Endothelial cell of umbilical vein (primary cell): Measurements from ENCODE around the gene NPC1L1. TPM values are rescaled to one million over a fixed set of nuclear protein-coding genes. Genes with fewer than 3 reads are reported as not detected.
"Not testable (repeated sequence)": the region's sequence is repeated elsewhere in the genome, so short reads cannot be mapped to it uniquely, and the experiment has no call there.

ENCODE experiments used
- BruUV-seq: library from RNA; stranded (reverse); fragments of 400-500 nt; replicated peaks from 2 replicates; lab custom pipeline; 2021; lab: Mats Ljungman, UMichigan
- CTCF ChIA-PET: fragments of 300-600, 350-600 bp; sonication (Branson Sonifier 250); formaldehyde crosslinking; loops from one replicate; lab custom pipeline; 2021; ENCODE audit warnings: antibody characterized with exemption, inconsistent platforms; lab: Charles Lee
- POLR2A ChIA-PET: fragments of 300-600, 350-600 bp; sonication (Branson Sonifier 250); formaldehyde crosslinking; loops from one replicate; lab custom pipeline; 2021; ENCODE audit warnings: antibody characterized with exemption, inconsistent platforms; lab: Charles Lee
- DNase-seq: peaks from one replicate; pipeline ENCODE4 v3.0.0-alpha.2; 2011; ENCODE audit warnings: low read depth, low spot score
- FAIRE-seq: peaks from 2 replicates; lab custom pipeline; 2011; peaks lifted over from hg19 to GRCh38; lab: Jason Lieb, UNC
- H2AFZ ChIP-seq: 2 replicates; pipeline ENCODE4 v1.6.0; 2012; ENCODE audit warnings: low read depth, low read length, control low read depth, inconsistent platforms
- H3K27ac ChIP-seq: 2 replicates; pipeline ENCODE4 v1.5.1; 2011; ENCODE audit warnings: low read depth, mild to moderate bottlenecking, control low read depth, low read length, moderate library complexity; ENCODE audit not compliant: insufficient read depth
- H3K27me3 ChIP-seq, 2 experiments: 2 replicates each; pipeline versions ENCODE4 v1.6.0 to v1.6.1; 2011; ENCODE audit warnings: low read length in 2 of 2, mixed read lengths in 1 of 2; ENCODE audit not compliant: control insufficient read depth in 2 of 2, insufficient read depth in 2 of 2
- H3K36me3 ChIP-seq, 2 experiments: 2 replicates in 1 of 2; 3 replicates in 1 of 2; pipeline ENCODE4 v1.5.1; 2011; ENCODE audit warnings: low read length in 2 of 2, mild to moderate bottlenecking in 1 of 2, moderate library complexity in 1 of 2; ENCODE audit not compliant: control insufficient read depth in 2 of 2, insufficient read depth in 2 of 2; ENCODE audit errors: extremely low read depth in 1 of 2
- H3K4me1 ChIP-seq: 3 replicates; pipeline ENCODE4 v1.5.1; 2011; ENCODE audit warnings: mild to moderate bottlenecking, low read length; ENCODE audit not compliant: control insufficient read depth, insufficient read depth; ENCODE audit errors: extremely low read depth
- H3K4me2 ChIP-seq: 2 replicates; pipeline ENCODE4 v1.6.1; 2011; ENCODE audit warnings: low read length, control low read depth, mixed read lengths; ENCODE audit not compliant: insufficient read depth
- H3K4me3 ChIP-seq, 3 experiments: fragments of 200-600 bp in 1 of 3; sonication (generic), shearing (Covaris generic) in 1 of 3; replicated peaks in 1 of 3; 2 replicates each; pipeline ENCODE4 v1.5.1; 2011 to 2016; ENCODE audit warnings: control low read depth in 3 of 3, low read length in 3 of 3, mild to moderate bottlenecking in 2 of 3, inconsistent platforms in 1 of 3, low read depth in 1 of 3, moderate library complexity in 1 of 3; ENCODE audit not compliant: insufficient read depth in 1 of 3
- H3K79me2 ChIP-seq: 2 replicates; pipeline ENCODE4 v1.6.0; 2012; ENCODE audit warnings: low read length, inconsistent platforms; ENCODE audit not compliant: control insufficient read depth, insufficient read depth
- H3K9ac ChIP-seq: replicated peaks from 2 replicates; pipeline ENCODE3; 2011; ENCODE audit warnings: low read length, control low read depth; ENCODE audit not compliant: insufficient read depth; ENCODE audit errors: extremely low read depth
- H3K9me1 ChIP-seq: replicated peaks from 3 replicates; pipeline ENCODE4 v1.6.0; 2011; ENCODE audit warnings: mild to moderate bottlenecking, low read length; ENCODE audit not compliant: control insufficient read depth, insufficient read depth; ENCODE audit errors: extremely low read depth
- H3K9me3 ChIP-seq: replicated peaks from 2 replicates; pipeline ENCODE4 v1.5.1; 2012; ENCODE audit warnings: low read length, inconsistent platforms; ENCODE audit not compliant: control insufficient read depth, insufficient read depth
- H4K20me1 ChIP-seq: replicated peaks from 2 replicates; pipeline ENCODE3; 2011; ENCODE audit warnings: mild to moderate bottlenecking, low read length; ENCODE audit not compliant: control insufficient read depth, insufficient read depth; ENCODE audit errors: extremely low read depth
- EZH2 ChIP-seq: IDR thresholded peaks from 2 replicates; pipeline ENCODE4 v1.6.1; 2012; ENCODE audit warnings: borderline replicate concordance, low read depth, mild to moderate bottlenecking, moderate library complexity, low read length, inconsistent platforms; ENCODE audit not compliant: severe bottlenecking
- FOS ChIP-seq: IDR thresholded peaks from 2 replicates; pipeline ENCODE4 v1.6.1; 2011; ENCODE audit warnings: mild to moderate bottlenecking, low read length, moderate library complexity, borderline replicate concordance; ENCODE audit not compliant: insufficient read depth
- JUN ChIP-seq: IDR thresholded peaks from 2 replicates; pipeline ENCODE4 v1.6.1; 2011; ENCODE audit warnings: borderline replicate concordance, low read depth; ENCODE audit not compliant: insufficient read length, insufficient read depth
- MAX ChIP-seq: IDR thresholded peaks from 2 replicates; pipeline ENCODE4 v1.6.1; 2011; ENCODE audit not compliant: insufficient read depth, insufficient read length
- MYC ChIP-seq: IDR thresholded peaks from one replicate; pipeline ENCODE4 v1.6.1; 2011; ENCODE audit warnings: mild to moderate bottlenecking, low read depth, low read length
- POLR2A ChIP-seq: IDR thresholded peaks from 2 replicates; pipeline ENCODE4 v1.6.1; 2012; ENCODE audit warnings: low read depth, mild to moderate bottlenecking, control low read depth, low read length
- dilution Hi-C: fragments of 300-500 bp; cut with MboI; formaldehyde crosslinking; loops from one replicate; pipeline ENCODE4 v1.15.0; 2019; ENCODE audit warnings: low sequenced_read_pairs; ENCODE audit not compliant: extremely low pct_ligation_motif_present
- intact Hi-C: fragments of 100-400 bp; cut with micrococcal nuclease; formaldehyde crosslinking; loops from one replicate; pipeline ENCODE4 v1.10.0; 2022
- polyA plus RNA-seq, 4 experiments: library from polyadenylated mRNA; depleted of rRNA in 3 of 4; stranded (reverse) in 3 of 4; unstranded in 1 of 4; fragments of >200 nt; gene quantifications; 2 replicates each; pipeline versions ENCODE4 v1.2.1 to v1.2.3, GENCODE V29; 2011 to 2012; ENCODE audit warnings: missing spikeins in 1 of 4
- total RNA-seq: library from RNA; stranded (reverse); gene quantifications from 2 replicates; pipeline ENCODE4 v1.2.3, GENCODE V29; 2021

NPC1L1 gene
- total and polyA plus RNA-seq, 2 donors (not counting 3 experiments of a cell fraction or from before 2014, with no cell fraction given) = not detected

GRCh38 chr7:44555350-44555749 lies 14.2 kb upstream of the NPC1L1 start:
- dilution Hi-C loops = no loop called here
- POLR2A ChIA-PET = no interaction called here
- TF ChIP-seq POLR2A (no peak), MYC (no peak), MAX (no peak), EZH2 (no peak), JUN (no peak), FOS (no peak)
- Histone ChIP-seq H3K9me3 (no peaks in the 10 kb centered on the region), H3K4me3 (no peak overlapping the region), H3K27me3 (no peaks in the 10 kb centered on the region), H3K4me1 (no peaks in the 10 kb centered on the region), H2AFZ (no peak overlapping the region), H3K27ac (no peak overlapping the region), H3K9ac (no peak overlapping the region), H3K79me2 (no peaks in the 10 kb centered on the region), H4K20me1 (no peaks in the 10 kb centered on the region), H3K36me3 (no peaks in the 10 kb centered on the region), H3K4me2 (no peak overlapping the region), H3K9me1 (no peaks in the 10 kb centered on the region)
- no TSS peak for BruUV-seq
- CTCF ChIA-PET = interaction anchor here (1.1 to 1.5 kb wide), 3 partner anchors 9 to 314 kb away, joined by 3 to 6 read pairs (median 3); no protein-coding TSS in a partner anchor
- no peak for FAIRE-seq
- DNase-seq = no peak
- intact Hi-C loops = no loop called here

- BruUV-seq, H3K27me3 ChIP-seq, H3K4me3 ChIP-seq, H3K4me1 ChIP-seq, H3K4me2 ChIP-seq, DNase-seq, H3K36me3 ChIP-seq, FAIRE-seq, POLR2A ChIA-PET, H3K9ac ChIP-seq, dilution Hi-C loops, H2AFZ ChIP-seq, H3K79me2 ChIP-seq, H3K9me1 ChIP-seq, intact Hi-C loops, H3K27ac ChIP-seq, H3K9me3 ChIP-seq, H4K20me1 ChIP-seq: not testable (repeated sequence)
- CTCF ChIA-PET = interaction anchor here (1.7 kb wide), 1 partner anchor 18 kb away, joined by 7 read pairs; no protein-coding TSS in a partner anchor
Observed at GRCh38 chr7:44552473-44553005, 11.4 kb upstream of the NPC1L1 start.
